T-helper 2 cell treated with Interferon-gamma antibody and Interleukin-4, amounts not matched to agents 100 ng/mL and 5 ng/mL, for 36 hours (primary cell): ENCODE measurements around the gene CTSS. TPM values are rescaled to one million over a fixed set of nuclear protein-coding genes. Genes with fewer than 3 reads are reported as not detected.
"Not testable (repeated sequence)": the region's sequence is repeated elsewhere in the genome, so short reads cannot be mapped to it uniquely, and the experiment has no call there.

ENCODE experiments used
- intact Hi-C: fragments of 100-400 bp; cut with micrococcal nuclease; formaldehyde crosslinking; loops from one replicate; pipeline ENCODE4 v1.15.1; 2023
- total RNA-seq: library from RNA; stranded (reverse); gene quantifications from 2 replicates; pipeline ENCODE4 v1.2.3, GENCODE V29; 2022

The CTSS gene
- total RNA-seq, result 80.4 and 89.5 TPM in 2 replicates

- intact Hi-C loops, result loop anchor here (5.0 to 10.0 kb wide), 4 partner anchors 129 to 201 kb away; partner anchors contain the start of gene ENSA
These were observed at the start of gene CTSS for GRCh38 chr1:150765296-150765976. Gene CTSS, minus strand, starts transcription at chr1:150765778. Its CDS starts 1,015 bp downstream, at chr1:150764763.

GRCh38 chr1:150813028-150813707, 47.6 kb upstream of the CTSS start:
- intact Hi-C loops, result no loop called here

DNA sequence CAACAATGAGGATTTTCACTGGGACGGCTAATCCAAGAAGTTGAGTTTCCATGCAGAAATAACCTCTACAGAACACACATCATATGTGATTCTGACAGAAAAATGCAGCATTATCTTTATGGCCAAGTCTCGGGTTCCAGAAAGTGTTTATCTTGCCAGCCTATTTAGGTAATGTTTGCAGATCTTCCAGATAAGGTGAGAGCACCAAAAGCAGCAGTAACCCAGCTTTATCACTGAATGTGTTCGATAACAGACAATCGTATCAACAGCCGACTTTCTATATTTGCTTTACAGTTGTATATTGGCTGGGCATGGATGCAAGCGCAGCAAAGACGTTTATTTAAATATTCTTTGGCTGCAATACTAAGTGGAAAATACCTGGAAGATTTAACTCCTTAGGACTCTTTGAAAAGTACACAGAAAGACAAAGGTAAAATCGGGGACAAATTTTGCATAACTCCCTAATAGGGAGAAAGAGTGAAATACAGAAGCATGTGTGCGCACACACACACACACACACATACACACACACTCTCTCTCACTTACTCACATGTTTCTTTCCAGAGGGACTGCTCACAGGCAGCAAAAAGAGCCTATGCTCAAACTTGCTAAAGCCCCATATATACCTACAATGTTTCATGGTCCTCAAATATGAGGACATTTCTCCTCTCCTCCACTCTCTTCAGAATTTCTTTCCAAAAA, 45.5 kb upstream of the CTSS start:
- intact Hi-C loops, result no loop called here

DNA sequence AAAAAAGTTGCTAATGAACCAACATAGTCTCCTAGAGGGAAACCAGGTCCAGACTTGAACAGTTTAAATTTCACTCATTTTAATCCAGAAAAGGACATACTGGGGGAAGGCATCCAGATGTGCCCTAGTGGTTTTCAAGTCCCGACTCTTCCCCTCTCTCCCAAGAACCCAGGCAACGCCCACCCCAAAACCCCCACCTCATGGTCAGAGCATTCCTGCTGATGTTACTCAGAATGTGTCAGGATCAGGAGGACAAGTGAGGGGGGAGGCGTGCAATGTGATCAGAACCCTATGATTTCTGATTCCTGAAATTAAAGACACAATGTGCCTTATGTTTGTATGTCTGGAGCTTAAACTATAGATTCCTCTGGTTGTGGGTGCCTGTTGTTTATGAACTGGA, 44.1 kb upstream of the CTSS start:
- intact Hi-C loops, result no loop called here

DNA sequence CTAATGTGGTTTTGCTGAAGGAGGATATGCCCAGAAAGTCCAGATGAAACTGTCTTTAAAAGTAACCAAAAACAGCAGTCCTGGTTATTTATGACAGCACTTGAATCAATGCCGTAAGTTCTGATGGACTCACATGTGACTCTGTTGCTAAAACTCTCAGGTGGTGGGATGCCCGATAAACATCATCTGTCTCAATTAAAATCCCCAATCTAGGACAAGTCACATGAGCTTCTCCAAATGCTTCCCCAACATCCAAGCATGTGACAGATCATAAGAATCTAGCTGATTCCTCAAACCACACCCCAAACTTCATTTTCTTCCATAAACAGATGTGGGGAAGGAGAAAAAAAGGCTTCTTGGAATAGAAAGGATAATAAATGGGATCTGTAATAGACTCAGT, 43.3 kb upstream of the CTSS start:
- intact Hi-C loops, result no loop called here

DNA sequence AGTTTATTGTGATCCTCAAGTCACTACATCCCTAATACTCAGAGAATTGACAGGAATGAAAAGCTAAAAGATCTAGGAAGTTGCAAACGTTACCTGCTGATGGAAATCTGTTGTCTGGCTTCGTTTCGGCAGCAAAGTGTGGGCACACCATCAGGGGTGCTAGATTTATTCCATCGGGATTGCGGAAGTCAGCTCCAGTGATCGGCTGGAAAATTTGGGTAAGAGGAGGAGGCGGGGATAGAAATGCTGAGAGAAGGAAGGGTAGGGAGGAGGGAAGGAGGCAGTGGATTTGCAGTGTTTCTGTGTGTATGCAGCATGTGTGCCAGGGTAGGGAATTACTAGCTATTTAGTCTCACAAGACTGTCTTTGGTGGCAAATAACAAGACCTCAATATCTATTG, 42.5 kb upstream of the CTSS start, which contains the start of gene CTSK:
Gene CTSK, minus strand, starts transcription at position 140 of the 400 bp plus-strand sequence. CDS start 1,455 bp downstream, outside the sequence.
- intact Hi-C loops, result no loop called here

- intact Hi-C loops, result no loop called here
These were observed 41.9 kb upstream of the CTSS start for GRCh38 chr1:150807249-150808023.

- intact Hi-C loops, result no loop called here
These were observed 40.3 kb upstream of the CTSS start for GRCh38 chr1:150805899-150806298.

DNA sequence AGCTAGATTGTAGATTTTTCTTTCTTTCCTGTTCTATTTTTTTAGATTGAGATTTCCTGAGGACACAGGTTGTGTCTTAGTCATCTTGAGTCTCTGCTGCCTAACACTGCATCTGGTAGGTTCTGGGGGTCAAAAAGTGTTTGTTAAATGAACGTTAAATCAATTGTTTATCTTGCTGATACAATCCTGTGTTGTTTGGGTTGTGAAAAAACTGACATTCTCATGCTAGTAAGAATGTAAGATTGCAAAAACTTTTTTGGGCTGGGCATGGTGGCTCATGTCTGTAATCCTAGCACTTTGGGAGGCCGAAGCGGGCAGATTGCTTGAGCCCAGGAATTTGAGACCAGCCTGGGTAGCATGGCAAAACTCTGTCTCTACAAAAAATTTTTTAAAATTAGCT, 39.1 kb upstream of the CTSS start:
- intact Hi-C loops, result no loop called here

- intact Hi-C loops, result no loop called here
These were observed 33.5 kb upstream of the CTSS start for GRCh38 chr1:150799089-150799488.

DNA sequence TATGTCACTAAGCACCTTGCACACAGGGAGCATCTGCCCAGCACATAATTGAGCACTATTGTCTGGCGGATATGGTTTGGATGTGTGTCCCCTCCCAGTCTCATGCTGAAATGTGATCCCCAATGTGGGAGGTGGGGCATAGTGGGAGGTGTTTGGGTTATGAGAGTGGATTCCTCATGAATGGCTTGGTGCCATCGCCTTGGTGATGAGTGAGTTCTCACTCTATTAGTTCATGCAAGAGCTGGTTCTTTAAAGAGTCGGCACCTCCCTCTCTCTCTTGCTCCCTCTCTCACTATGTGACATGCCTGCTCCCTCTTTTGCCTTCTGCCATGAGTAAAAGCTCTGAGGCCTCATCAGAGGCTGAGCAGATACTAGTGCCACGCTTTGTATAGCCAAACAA, 32.9 kb upstream of the CTSS start:
- intact Hi-C loops, result no loop called here

DNA sequence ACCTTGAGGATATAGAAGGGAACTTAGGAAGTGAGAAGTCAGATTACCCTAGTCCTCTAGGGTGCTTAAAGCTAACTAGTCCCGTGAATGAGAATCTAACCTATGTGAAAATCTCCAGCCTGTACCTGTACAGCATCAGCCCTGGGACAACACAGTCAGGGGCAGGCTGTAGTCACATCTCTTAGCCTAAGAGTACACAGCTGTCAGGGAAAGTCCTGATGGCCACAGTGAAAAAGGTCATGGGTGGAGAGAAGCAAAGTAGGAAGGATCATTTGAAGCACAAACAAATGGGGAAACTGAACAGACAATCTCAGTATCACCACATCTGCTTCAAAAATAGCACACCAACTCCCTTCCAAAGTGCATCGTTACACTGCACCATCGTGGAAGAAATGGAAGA, 30.8 kb upstream of the CTSS start:
- intact Hi-C loops, result no loop called here

DNA sequence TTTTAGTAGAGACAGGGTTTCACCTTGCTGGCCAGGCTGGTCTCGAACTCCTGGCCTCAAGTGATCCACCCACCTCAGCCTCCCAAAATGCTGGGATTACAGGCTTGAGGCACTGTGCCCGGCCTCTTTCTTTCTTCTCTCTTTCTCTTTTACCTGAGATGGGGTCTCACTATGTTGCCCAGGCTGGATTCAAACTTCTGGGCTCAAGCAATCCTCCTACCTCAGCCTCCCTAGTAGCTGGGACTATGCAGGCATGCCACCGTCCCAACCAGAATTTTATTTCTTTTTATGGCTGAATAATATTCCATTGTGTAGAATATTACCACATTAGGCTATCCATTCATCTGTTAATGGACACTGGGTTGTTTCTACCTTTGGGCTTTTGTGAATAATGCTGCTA, 28.2 kb upstream of the CTSS start:
- intact Hi-C loops, result not testable (repeated sequence)

- intact Hi-C loops, result no loop called here
These were observed 27.6 kb upstream of the CTSS start for GRCh38 chr1:150793221-150793620.

GRCh38 chr1:150791585-150791984, 26.0 kb upstream of the CTSS start:
- intact Hi-C loops, result no loop called here

DNA sequence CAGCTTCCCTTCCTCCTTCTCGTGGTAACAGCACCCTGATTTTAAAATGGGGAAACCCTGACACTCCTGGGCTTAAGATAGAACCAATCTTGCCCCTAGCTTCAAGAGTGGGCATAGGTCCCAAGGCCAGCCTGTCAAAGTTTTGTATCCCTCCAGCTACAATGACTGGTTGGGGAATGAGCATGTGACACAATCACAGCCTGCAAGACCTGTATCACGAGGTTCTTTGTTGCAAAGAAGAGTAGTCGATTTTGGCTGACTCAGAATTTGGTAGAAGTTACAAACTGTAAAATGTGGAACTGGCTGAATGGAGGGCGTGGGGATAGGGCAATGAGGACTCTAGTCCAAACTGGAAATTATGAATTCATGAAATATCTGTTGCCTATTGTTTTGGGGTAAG, 23.8 kb upstream of the CTSS start:
- intact Hi-C loops, result no loop called here

DNA sequence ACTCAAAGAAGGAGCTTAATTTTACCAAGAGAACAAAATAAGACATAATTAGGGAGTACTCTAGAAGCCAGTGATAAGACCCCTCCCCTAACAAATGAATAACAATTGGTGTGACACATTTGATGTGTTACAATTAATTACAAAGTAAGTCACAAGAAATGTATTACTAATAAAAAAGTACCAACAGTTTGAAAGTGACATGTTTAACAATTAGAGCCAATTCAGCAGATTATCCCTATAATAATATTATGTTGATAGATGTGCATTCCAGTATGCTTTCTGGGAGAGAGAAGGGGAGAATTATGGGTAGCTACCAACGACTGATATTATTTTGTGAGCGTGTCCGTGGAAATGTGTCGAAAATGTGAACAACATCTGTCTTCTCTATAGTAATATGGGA, 23.4 kb upstream of the CTSS start:
- intact Hi-C loops, result no loop called here

- intact Hi-C loops, result no loop called here
These were observed 21.9 kb upstream of the CTSS start for GRCh38 chr1:150787455-150787854.

DNA sequence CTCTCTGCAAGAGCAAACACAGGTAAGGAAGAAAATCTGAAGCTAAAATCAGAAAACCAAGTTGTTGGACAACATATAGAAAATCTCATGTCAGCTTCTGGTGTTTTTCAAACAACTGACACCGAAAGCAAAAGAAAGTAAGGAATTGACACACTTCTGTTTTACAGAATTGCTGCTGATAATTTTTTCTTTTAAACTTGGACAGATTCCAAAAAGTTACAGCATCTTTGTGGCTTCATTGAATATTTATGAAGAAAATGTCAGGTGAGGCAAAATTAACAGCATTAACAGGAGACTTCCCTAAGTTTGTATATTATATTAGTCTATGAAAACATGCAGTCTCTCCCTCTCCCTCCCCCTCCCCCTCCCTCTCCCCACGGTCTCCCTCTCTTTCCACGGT, 14.9 kb upstream of the CTSS start:
- intact Hi-C loops, result no loop called here

GRCh38 chr1:150778409-150778808, 12.8 kb upstream of the CTSS start:
- intact Hi-C loops, result no loop called here

DNA sequence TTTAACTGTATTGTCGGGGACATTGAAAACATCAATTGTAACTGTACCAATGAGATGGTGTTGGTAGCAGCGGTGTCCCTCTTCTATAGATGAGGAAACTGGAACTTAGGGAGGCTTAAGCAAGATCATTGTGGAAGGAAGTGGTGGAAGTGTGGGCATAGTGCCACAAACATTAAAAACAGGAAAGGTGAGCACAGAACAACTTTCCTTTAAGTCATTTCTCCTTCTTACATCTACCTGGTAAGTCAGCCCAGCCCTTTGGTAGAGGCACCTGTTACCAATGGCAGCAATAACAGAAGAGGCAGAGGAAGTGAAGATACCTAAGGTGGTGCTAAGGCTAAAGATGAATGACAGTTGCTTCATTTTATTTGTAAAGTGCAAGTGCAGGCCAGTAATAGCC, 12.0 kb upstream of the CTSS start:
- intact Hi-C loops, result no loop called here
